Measurements from ENCODE around the gene ADAMTS17. TPM values are rescaled to one million over a fixed set of nuclear protein-coding genes. Genes with fewer than 3 reads are reported as not detected.
A peak's percentile ranks its signal among the peaks of the same experiment; 100 is the strongest.
"Not testable (repeated sequence)": the region's sequence is repeated elsewhere in the genome, so short reads cannot be mapped to it uniquely, and the experiment has no call there.

Gene ADAMTS17
- total RNA-seq, 8 experiments from 2014 or later = 0.33 to 2.1 (median 1.1) TPM

DNA sequence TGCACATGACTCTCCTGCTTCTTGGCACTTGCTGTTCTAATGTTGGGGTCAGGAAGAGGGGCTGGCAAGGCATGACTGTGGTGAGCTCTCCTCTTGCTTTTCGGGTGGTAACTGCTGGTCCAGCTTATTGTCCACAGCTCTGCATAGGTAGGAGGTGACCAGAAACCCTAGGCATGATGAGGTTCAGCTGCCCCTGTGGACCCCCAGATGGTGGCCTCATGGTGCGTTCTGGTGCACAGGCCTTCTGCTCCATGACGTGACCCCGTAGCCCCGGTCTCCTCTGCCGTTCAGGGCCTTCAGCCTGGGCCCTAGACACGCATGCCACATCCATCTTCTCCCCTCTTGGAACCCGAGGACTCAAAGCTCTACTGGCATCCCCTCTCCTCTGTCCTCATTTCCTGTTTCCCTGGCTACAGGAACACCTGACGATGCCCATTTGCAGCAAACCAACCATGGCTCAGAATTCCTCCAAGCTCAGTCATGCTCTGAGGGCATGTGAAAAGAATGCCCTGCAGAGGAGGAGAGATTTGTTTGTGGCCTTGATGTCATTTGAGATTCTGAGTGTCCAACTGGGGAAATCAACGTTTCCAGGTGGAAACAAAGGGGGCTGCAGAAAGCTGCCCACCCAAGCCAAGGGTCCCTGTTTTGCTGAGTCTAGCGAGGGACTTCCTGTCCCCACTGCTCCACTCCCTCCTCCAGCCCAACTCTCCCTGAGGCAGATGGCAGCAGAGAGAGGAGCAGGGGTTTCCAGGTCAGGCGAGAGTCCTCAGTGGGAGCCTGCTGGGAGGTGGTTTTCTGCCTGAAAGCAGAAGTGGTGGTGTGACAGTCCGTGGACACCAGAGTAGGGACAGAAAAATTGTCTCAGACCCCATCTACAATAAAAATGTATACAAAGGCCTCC, 409.8 kb downstream of the ADAMTS17 start:
- in situ Hi-C loops (cut with MboI; ENCODE audit: low pct_unique_long_range_greater_than_20kb in 2 of 9, low sequenced_read_pairs in 9 of 9, unreplicated experiment in 9 of 9) = loop anchor here in 3 of 9 experiments (10.0 to 25.0 kb wide), 2 partner anchors 403 to 405 kb away; partner anchors contain the start of gene ADAMTS17 (in 2 of the 3)
- 10 to 81% (median 57%) methylated on average over 1 to 9 of the region's 13 CpGs; no CpG with 5 or more reads in 2 of the 10 experiments for WGBS, 10 experiments
- Histone ChIP-seq H3K27ac (no peak overlapping the region), H3K4me3 (no peak overlapping the region), H3K4me1 (replicated peaks in 1 of 2) (peaks cover 0 to 5% of the 10 kb centered on the region in 2 donors)
- no peak for ATAC-seq (replicated peaks in 6 of 8)

DNA sequence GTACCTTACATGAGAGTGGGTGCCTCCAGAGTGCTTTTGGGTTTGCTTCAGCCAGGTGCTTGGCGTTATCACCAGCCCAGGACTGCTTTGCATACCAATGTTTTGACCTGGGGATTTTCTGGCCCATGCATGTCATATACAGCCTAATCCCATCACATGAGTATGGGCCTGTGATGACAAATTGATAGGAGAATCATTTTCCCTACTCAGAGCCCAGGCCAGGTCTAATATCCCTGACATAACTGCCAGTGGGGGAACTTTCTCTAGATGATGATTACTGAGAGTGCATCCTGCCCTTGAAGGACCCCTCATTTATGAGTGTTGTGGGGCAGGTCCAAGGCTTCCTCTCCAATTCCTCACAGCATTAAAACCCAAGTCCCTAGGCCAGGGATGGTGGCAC, 411.1 kb downstream of the ADAMTS17 start:
- Histone ChIP-seq H3K4me1 (replicated peaks in 1 of 2) (peaks cover 0 to 5% of the 10 kb centered on the region in 2 donors), H3K4me3 (no peak overlapping the region), H3K27ac (no peak overlapping the region)
- no peak for ATAC-seq (replicated peaks in 6 of 8)
- in situ Hi-C loops (cut with MboI; ENCODE audit: low pct_unique_long_range_greater_than_20kb in 2 of 9, low sequenced_read_pairs in 9 of 9, unreplicated experiment in 9 of 9) = loop anchor here in 3 of 9 experiments (10.0 to 25.0 kb wide), 2 partner anchors 404 to 407 kb away; partner anchors contain the start of gene ADAMTS17 (in 2 of the 3)
- 0 to 100% (median 42%) methylated on average over 1 of the region's 1 CpG; no CpG with 5 or more reads in 3 of the 10 experiments for WGBS, 10 experiments

DNA sequence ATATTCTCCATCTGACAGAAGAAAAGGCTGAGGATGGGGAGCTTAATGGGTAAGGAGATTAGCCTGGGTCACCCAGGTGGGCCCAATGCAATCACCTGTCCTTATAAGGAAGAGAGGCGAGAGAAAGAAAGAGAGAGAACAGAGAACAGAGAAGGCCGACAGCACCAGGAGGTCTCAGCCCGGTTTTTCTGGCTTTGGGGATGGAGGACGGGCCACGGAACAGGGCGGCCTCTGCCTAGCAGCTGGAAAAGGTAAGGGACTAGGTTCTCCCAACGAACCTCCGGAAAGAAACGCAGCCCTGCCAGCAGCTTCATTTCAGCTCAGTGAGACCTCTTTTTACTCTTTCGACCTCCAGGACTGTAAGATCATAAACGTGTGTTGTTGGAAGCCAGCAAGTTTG, 412.5 kb downstream of the ADAMTS17 start:
- Histone ChIP-seq H3K4me3 (no peak overlapping the region), H3K4me1 (replicated peaks in 1 of 2) (peaks cover 0 to 5% of the 10 kb centered on the region in 2 donors), H3K27ac (no peak overlapping the region)
- ATAC-seq (replicated peaks in 6 of 8) = no peak
- in situ Hi-C loops (cut with MboI; ENCODE audit: low pct_unique_long_range_greater_than_20kb in 2 of 9, low sequenced_read_pairs in 9 of 9, unreplicated experiment in 9 of 9) = loop anchor here in 2 of 9 experiments (25.0 kb wide), 1 partner anchor 408 kb away; the partner anchor contains the start of gene ADAMTS17 (in 2 of the 2)
- WGBS, 10 experiments = 0 to 82% (median 46%) methylated on average over 1 to 8 of the region's 11 CpGs; no CpG with 5 or more reads in 3 of the 10 experiments

DNA sequence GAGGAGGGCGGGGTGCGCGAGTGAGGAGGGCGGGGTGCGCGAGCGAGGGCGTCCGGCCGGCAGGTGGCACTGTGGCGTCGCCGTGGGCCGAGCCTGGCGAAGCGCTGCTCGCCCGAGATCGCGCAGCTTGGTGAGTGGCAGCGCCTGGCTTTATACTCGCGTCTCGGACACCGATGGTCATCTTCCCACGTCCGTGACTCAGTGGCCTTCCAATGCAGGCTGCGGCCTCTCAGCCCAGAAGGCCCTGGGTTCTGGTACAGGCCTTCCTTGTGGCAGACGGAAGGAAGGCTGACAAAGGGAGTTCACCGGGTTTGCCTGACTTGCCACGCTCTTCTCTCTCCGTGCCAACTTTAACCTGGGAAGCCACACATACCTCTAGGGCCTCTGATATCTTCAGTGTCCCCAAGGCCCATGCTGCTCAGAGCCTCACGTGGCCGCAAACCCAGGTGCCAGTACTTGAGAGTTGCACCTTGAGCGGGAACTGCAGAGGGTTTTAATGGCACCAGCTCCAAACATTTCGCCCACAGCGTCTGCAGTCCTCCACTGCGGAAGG, 413.3 kb downstream of the ADAMTS17 start:
- 0 to 40% (median 10%) methylated on average over 1 to 5 of the region's 38 CpGs; no CpG with 5 or more reads in 5 of the 10 experiments for WGBS, 10 experiments
- in situ Hi-C loops (cut with MboI; ENCODE audit: low pct_unique_long_range_greater_than_20kb in 2 of 9, low sequenced_read_pairs in 9 of 9, unreplicated experiment in 9 of 9) = loop anchor here in 2 of 9 experiments (25.0 kb wide), 1 partner anchor 409 kb away; the partner anchor contains the start of gene ADAMTS17 (in 2 of the 2)
- no peak overlapping the region for H3K27ac ChIP-seq
- H3K4me3 ChIP-seq = peak overlapping the region; percentile 35 to 50 (median 45)
- peaks cover 0 to 5% of the 10 kb centered on the region in 2 donors for H3K4me1 ChIP-seq (replicated peaks in 1 of 2)
- peak; percentile 88 to 96 (median 92) for ATAC-seq (replicated peaks in 6 of 8)

DNA sequence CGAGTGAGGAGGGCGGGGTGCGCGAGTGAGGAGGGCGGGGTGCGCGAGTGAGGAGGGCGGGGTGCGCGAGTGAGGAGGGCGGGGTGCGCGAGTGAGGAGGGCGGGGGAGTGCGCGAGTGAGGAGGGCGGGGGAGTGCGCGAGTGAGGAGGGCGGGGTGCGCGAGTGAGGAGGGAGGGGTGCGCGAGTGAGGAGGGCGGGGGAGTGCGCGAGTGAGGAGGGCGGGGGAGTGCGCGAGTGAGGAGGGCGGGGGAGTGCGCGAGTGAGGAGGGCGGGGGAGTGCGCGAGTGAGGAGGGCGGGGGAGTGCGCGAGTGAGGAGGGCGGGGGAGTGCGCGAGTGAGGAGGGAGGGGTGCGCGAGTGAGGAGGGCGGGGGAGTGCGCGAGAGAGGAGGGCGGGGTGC, 415.2 kb downstream of the ADAMTS17 start:
- no CpG with 5 or more reads among the region's 48 CpGs for WGBS, 10 experiments
- not testable (repeated sequence) for H3K4me3 ChIP-seq; H3K4me1 ChIP-seq (replicated peaks in 1 of 2); H3K27ac ChIP-seq; ATAC-seq (replicated peaks in 6 of 8)
- in situ Hi-C loops (cut with MboI; ENCODE audit: low pct_unique_long_range_greater_than_20kb in 2 of 9, low sequenced_read_pairs in 9 of 9, unreplicated experiment in 9 of 9) = loop anchor here in 2 of 9 experiments (25.0 kb wide), 1 partner anchor 411 kb away; the partner anchor contains the start of gene ADAMTS17 (in 2 of the 2)

DNA sequence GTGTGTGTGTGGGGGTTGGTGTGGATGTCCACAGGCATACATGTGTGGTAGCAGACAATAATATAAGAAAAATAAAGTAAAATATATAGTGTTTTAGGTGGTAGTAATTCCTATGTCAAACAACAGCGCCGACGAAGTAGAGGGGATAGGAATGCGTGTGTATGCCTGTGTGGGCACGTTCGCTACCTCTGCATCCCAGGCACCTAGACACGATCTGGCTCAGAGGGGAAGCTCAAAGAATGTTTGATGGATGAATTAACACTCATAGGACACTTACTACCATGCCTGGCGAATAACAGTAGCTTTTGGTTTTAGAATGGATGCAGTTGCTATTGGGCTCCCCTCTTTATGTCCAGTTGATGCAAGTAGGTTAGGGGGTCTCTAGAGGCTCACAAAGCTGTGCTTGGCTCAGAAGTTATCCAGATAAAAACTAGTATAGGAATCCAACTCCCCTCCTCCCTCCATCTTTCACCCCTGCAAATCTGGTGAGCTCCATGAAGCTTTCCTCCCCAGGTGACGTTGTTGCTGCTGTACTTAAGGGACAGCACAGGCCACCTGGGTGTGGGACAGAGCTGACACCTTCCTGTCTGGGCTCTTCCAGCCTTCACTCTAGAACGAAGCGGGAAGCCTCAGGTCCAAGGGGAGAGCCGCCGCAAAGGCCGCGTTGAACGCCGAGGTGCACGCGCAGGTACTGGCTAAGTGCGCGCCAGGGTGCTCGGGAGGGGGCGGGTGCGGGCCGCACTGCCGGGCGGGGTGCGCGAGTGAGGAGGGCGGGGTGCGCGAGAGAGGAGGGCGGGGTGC, 415.9 kb downstream of the ADAMTS17 start:
- peak overlapping the region; percentile 27 to 39 (median 32) for H3K4me3 ChIP-seq
- 0 to 80% (median 43%) methylated on average over 1 to 7 of the region's 33 CpGs; no CpG with 5 or more reads in 2 of the 10 experiments for WGBS, 10 experiments
- H3K4me1 ChIP-seq (replicated peaks in 1 of 2) = peaks cover 0 to 5% of the 10 kb centered on the region in 2 donors
- in situ Hi-C loops (cut with MboI; ENCODE audit: low pct_unique_long_range_greater_than_20kb in 2 of 9, low sequenced_read_pairs in 9 of 9, unreplicated experiment in 9 of 9) = loop anchor here in 2 of 9 experiments (25.0 kb wide), 1 partner anchor 411 kb away; the partner anchor contains the start of gene ADAMTS17 (in 2 of the 2)
- peak; percentile 30 to 79 (median 64) for ATAC-seq (replicated peaks in 6 of 8)
- no peak overlapping the region for H3K27ac ChIP-seq

DNA sequence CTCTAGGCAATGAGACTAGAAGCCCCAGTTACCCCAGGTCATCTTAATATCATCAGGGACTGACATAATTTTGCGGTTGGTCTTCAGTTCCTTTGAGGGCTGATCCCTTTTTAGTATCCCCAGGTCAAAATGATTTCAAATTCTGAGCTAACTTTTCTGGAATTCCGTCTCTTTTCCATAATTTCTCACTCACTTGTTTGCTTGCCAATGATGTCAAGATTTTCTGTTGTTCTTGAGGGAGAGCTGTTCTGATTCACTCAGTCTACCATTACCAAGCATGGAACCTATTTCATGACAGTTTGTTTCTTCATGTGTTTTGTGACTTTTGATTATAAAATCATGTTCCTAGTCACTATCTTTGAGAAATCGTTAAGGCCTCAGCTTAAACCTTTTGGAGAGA, 418.1 kb downstream of the ADAMTS17 start:
- H3K27ac ChIP-seq = no peak overlapping the region
- WGBS, 10 experiments = 0 to 89% (median 73%) methylated on average over 2 to 3 of the region's 3 CpGs
- ATAC-seq (replicated peaks in 6 of 8) = no peak
- no peak overlapping the region for H3K4me3 ChIP-seq
- in situ Hi-C loops (cut with MboI; ENCODE audit: low pct_unique_long_range_greater_than_20kb in 2 of 9, low sequenced_read_pairs in 9 of 9, unreplicated experiment in 9 of 9) = no loop called here
- no peaks in the 10 kb centered on the region for H3K4me1 ChIP-seq (replicated peaks in 1 of 2)

Other genes with a start within 250 kb of the ADAMTS17 start
- gene CERS3, start 187.0 kb upstream of the ADAMTS17 start, total RNA-seq = 1 to 10 TPM in 1 of 8 experiments, under 1 TPM in 6, not detected in 1; 0.07 to 2.4 (median 0.21) TPM